ENCODE measurements around the gene REV3L. TPM values are rescaled to one million over a fixed set of nuclear protein-coding genes. Genes with fewer than 3 reads are reported as not detected.

The REV3L gene
- total RNA-seq, 1 experiment from 2014 or later, result 17.2 TPM

DNA sequence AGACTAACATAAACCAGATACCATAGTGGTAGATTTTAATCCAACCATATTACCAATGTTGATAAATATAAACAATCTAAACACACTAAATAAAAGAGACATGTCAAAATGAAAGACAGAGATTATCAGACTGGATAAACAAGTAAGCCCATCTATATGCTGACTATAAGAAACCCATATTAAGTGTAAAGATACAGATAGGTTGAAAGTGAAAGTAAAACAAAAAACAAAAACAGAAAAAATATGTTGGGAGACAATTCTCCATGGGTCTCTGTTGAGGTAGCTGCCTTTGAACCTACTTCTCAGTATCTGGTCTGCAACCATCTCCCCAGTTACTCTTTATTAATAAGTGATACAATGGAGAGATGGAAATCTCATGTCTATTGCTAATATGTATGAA, 21.2 kb downstream of the REV3L start:
- Mint-ChIP-seq H3K27ac (ENCODE audit: unreplicated experiment) (peak overlapping the region; percentile 33), H3K4me3 (ENCODE audit: low read depth, unreplicated experiment) (no peak overlapping the region), H3K36me3 (ENCODE audit: insufficient read depth, unreplicated experiment) (no peaks in the 10 kb centered on the region), H3K27me3 (ENCODE audit: unreplicated experiment) (no peaks in the 10 kb centered on the region), H3K4me1 (ENCODE audit: low read depth, unreplicated experiment) (peaks cover 18% of the 10 kb centered on the region), H3K9me3 (ENCODE audit: low read depth, unreplicated experiment) (peaks cover 14% of the 10 kb centered on the region)
- intact Hi-C loops (cut with micrococcal nuclease; ENCODE audit: unreplicated experiment), result loop anchor here (5.0 kb wide), 1 partner anchor 35 kb away; no protein-coding TSS in a partner anchor
- no TSS peak for BruUV-seq (replicated peaks)
- CTCF ChIA-PET, result interaction anchor here (1.6 kb wide), 1 partner anchor 585 kb away, joined by 3 read pairs; no protein-coding TSS in a partner anchor
- TF ChIP-seq, protein P1, sequence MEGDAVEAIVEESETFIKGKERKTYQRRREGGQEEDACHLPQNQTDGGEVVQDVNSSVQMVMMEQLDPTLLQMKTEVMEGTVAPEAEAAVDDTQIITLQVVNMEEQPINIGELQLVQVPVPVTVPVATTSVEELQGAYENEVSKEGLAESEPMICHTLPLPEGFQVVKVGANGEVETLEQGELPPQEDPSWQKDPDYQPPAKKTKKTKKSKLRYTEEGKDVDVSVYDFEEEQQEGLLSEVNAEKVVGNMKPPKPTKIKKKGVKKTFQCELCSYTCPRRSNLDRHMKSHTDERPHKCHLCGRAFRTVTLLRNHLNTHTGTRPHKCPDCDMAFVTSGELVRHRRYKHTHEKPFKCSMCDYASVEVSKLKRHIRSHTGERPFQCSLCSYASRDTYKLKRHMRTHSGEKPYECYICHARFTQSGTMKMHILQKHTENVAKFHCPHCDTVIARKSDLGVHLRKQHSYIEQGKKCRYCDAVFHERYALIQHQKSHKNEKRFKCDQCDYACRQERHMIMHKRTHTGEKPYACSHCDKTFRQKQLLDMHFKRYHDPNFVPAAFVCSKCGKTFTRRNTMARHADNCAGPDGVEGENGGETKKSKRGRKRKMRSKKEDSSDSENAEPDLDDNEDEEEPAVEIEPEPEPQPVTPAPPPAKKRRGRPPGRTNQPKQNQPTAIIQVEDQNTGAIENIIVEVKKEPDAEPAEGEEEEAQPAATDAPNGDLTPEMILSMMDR (IDR thresholded peaks at IDR 0.05; ENCODE audit: unreplicated experiment), result no peak
- DNase-seq, result no peak

DNA sequence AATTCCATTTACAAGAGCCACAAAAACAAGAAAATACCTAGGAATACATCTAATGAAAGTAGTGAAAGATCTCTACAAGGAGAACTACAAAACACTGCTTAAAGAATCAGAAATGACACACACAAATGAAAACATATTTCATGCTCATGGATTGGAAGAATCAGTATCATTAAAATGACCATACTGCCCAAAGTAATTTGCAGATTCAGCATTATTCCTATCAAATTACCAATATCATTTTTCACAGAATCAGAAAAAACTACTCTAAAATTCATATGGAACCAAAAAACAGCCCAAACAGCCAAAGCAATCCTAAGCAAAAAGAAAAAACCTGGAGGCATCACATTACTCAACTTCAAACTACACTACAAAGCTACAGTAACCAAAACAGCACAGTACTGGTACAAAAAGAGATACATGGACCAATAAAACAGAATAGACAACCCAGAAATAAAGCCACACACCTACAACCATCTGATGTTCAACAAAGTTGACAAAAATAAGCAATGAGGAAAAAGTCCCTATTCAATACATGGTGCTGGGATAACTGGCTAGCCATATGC, 24.3 kb downstream of the REV3L start:
- peaks cover 14% of the 10 kb centered on the region for H3K9me3 Mint-ChIP-seq (ENCODE audit: low read depth, unreplicated experiment)
- H3K4me3 Mint-ChIP-seq (ENCODE audit: low read depth, unreplicated experiment), result no peak overlapping the region
- CTCF ChIA-PET, result no interaction called here
- intact Hi-C loops (cut with micrococcal nuclease; ENCODE audit: unreplicated experiment), result no loop called here
- BruUV-seq (replicated peaks), result no TSS peak
- H3K27ac Mint-ChIP-seq (ENCODE audit: unreplicated experiment), result no peak overlapping the region
- TF ChIP-seq, protein P1 (IDR thresholded peaks at IDR 0.05; ENCODE audit: unreplicated experiment), result no peak
- peaks cover 18% of the 10 kb centered on the region for H3K4me1 Mint-ChIP-seq (ENCODE audit: low read depth, unreplicated experiment)
- H3K27me3 Mint-ChIP-seq (ENCODE audit: unreplicated experiment), result no peaks in the 10 kb centered on the region
- DNase-seq, result no peak
- H3K36me3 Mint-ChIP-seq (ENCODE audit: insufficient read depth, unreplicated experiment), result no peaks in the 10 kb centered on the region

DNA sequence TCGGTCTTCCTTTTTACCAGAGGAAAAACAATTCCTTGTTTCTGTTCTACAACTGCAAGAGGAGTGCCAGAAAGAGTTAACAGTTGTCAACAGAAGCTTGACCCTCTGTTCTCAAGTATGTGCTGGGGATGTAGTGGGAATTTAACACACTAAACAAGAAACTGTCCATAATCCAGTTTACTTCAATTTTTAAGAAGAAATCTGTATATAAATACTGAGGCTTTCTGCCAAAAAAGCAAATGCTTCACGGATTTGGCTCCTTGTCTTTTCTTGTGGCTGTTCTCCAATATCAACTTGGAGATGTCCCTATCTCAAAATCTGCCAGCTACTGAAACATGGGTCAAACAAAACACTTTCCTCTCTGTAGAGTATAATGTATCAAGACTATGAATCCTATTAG, 26.8 kb downstream of the REV3L start:
- no peak for DNase-seq
- CTCF ChIA-PET, result interaction anchor here (0.6 kb wide), 1 partner anchor 180 kb away, joined by 5 read pairs; no protein-coding TSS in a partner anchor
- no peak overlapping the region for H3K4me3 Mint-ChIP-seq (ENCODE audit: low read depth, unreplicated experiment)
- H3K4me1 Mint-ChIP-seq (ENCODE audit: low read depth, unreplicated experiment), result no peaks in the 10 kb centered on the region
- peaks cover 14% of the 10 kb centered on the region for H3K9me3 Mint-ChIP-seq (ENCODE audit: low read depth, unreplicated experiment)
- TF ChIP-seq, protein P1 (IDR thresholded peaks at IDR 0.05; ENCODE audit: unreplicated experiment), result no peak
- no peak overlapping the region for H3K27ac Mint-ChIP-seq (ENCODE audit: unreplicated experiment)
- H3K27me3 Mint-ChIP-seq (ENCODE audit: unreplicated experiment), result no peaks in the 10 kb centered on the region
- intact Hi-C loops (cut with micrococcal nuclease; ENCODE audit: unreplicated experiment), result no loop called here
- no TSS peak for BruUV-seq (replicated peaks)
- H3K36me3 Mint-ChIP-seq (ENCODE audit: insufficient read depth, unreplicated experiment), result no peaks in the 10 kb centered on the region

DNA sequence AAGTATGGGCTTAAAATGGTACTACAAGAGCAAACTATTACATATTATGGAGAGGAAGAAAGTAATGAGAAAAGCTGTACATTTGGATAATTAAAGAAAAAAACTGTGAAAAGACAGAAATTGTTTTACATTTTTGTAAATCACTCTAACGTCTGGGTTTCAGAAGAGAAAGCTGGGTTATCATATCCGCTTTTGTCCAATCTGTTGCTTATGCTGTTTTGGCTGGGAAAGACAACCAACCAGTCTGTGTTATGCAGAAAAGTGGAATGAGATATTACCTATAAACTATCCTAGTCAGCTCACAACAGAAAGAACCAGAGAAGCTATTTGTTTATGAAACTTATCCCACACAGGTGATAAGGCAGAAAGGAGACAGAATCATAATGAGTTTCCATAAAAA, 32.4 kb downstream of the REV3L start:
- CTCF ChIA-PET, result no interaction called here
- DNase-seq, result no peak
- H3K4me3 Mint-ChIP-seq (ENCODE audit: low read depth, unreplicated experiment), result no peak overlapping the region
- no peaks in the 10 kb centered on the region for H3K36me3 Mint-ChIP-seq (ENCODE audit: insufficient read depth, unreplicated experiment)
- H3K27ac Mint-ChIP-seq (ENCODE audit: unreplicated experiment), result no peak overlapping the region
- intact Hi-C loops (cut with micrococcal nuclease; ENCODE audit: unreplicated experiment), result no loop called here
- no peaks in the 10 kb centered on the region for H3K27me3 Mint-ChIP-seq (ENCODE audit: unreplicated experiment)
- BruUV-seq (replicated peaks), result no TSS peak
- no peaks in the 10 kb centered on the region for H3K9me3 Mint-ChIP-seq (ENCODE audit: low read depth, unreplicated experiment)
- H3K4me1 Mint-ChIP-seq (ENCODE audit: low read depth, unreplicated experiment), result peaks cover 9% of the 10 kb centered on the region
- TF ChIP-seq, protein P1 (IDR thresholded peaks at IDR 0.05; ENCODE audit: unreplicated experiment), result no peak
